HCT116 (cell line): ENCODE measurements around the gene ZNF683.

Experiments
- CTCF ChIP-seq, 3 experiments: fragments of 200-600 bp in 1 of 3; sonication (generic) in 1 of 3; IDR thresholded peaks in 2 of 3; conservative IDR thresholded peaks in 1 of 3; 2 replicates each; pipeline ENCODE4 v1.5.1; 2012 to 2017; ENCODE audit warnings: low read depth in 2 of 3, low read length in 2 of 3, antibody characterized with exemption in 1 of 3, borderline replicate concordance in 1 of 3, control low read depth in 1 of 3, mild to moderate bottlenecking in 1 of 3, mixed read lengths in 1 of 3, mixed run types in 1 of 3, moderate library complexity in 1 of 3; ENCODE audit not compliant: insufficient read depth in 1 of 3
- EZH2phosphoT487 ChIP-seq: fragments of 200-600 bp; IDR thresholded peaks from 2 replicates; pipeline ENCODE4 v1.6.1; 2018; ENCODE audit warnings: antibody characterized with exemption, borderline replicate concordance
- MAX ChIP-seq: IDR thresholded peaks from 2 replicates; pipeline ENCODE4 v1.6.1; 2012
- POLR2A ChIP-seq: IDR thresholded peaks from 2 replicates; pipeline ENCODE4 v1.7.0; 2011; ENCODE audit warnings: borderline replicate concordance; ENCODE audit not compliant: insufficient read depth, insufficient read length; ENCODE audit errors: extremely low read depth
- RAD21 ChIP-seq: IDR thresholded peaks from 2 replicates; pipeline ENCODE4 v1.6.1; 2012; ENCODE audit warnings: low read depth, mild to moderate bottlenecking

- TF ChIP-seq CTCF (IDR thresholded peaks at IDR 0.05 in 2 of 3, conservative IDR thresholded peaks at IDR 0.05 in 1 of 3; ENCODE audit: borderline replicate concordance in 1 of 3, insufficient read depth in 1 of 3, low read depth in 2 of 3, low read length in 2 of 3) (no peak), POLR2A (no peak), MAX (no peak), RAD21 (no peak), EZH2phosphoT487 (no peak)
Observed at GRCh38 chr1:26373281-26373680, 731 bp upstream of the ZNF683 start.
